GM23338 (cell line): ENCODE measurements around the gene BID. TPM values are rescaled to one million over a fixed set of nuclear protein-coding genes. Genes with fewer than 3 reads are reported as not detected.

Experiments
- ATAC-seq: fragments of 200-7000 bp; cut with Tn5 transposase; 3 replicates; pipeline ENCODE4 v1.9.1; 2020
- DNase-seq: peaks from one replicate; pipeline ENCODE4 v3.0.0-alpha.2; 2015; ENCODE audit warnings: low spot score
- H2AFZ ChIP-seq: fragments of 200-600 bp; sonication (generic); 2 replicates; pipeline ENCODE4 v1.8.0; 2016; ENCODE audit warnings: antibody characterized with exemption, mild to moderate bottlenecking, moderate library complexity
- H3F3A ChIP-seq: fragments of 200-600 bp; sonication (generic); replicated peaks from 2 replicates; pipeline ENCODE4 v1.8.0; 2017; ENCODE audit warnings: antibody characterized with exemption, mixed run types, low read depth
- H3K27ac ChIP-seq: fragments of 200-600 bp; sonication (generic); 2 replicates; pipeline ENCODE4 v1.6.1; 2016; ENCODE audit warnings: low read depth
- H3K27me3 ChIP-seq: fragments of 200-600 bp; sonication (generic); 2 replicates; pipeline ENCODE4 v1.8.0; 2016; ENCODE audit warnings: mild to moderate bottlenecking, mixed run types, moderate library complexity; ENCODE audit not compliant: insufficient read depth
- H3K36me3 ChIP-seq: fragments of 200-600 bp; sonication (generic); 2 replicates; pipeline ENCODE4 v1.8.0; 2016; ENCODE audit warnings: mild to moderate bottlenecking; ENCODE audit not compliant: insufficient read depth
- H3K4me1 ChIP-seq: fragments of 200-600 bp; sonication (generic); 2 replicates; pipeline ENCODE4 v1.8.0; 2016; ENCODE audit warnings: mild to moderate bottlenecking, moderate library complexity; ENCODE audit not compliant: insufficient read depth
- H3K4me2 ChIP-seq: fragments of 200-600 bp; sonication (generic); 2 replicates; pipeline ENCODE4 v1.7.1; 2017; ENCODE audit warnings: mixed run types
- H3K4me3 ChIP-seq: fragments of 200-600 bp; sonication (generic); 2 replicates; pipeline ENCODE4 v1.6.1; 2016; ENCODE audit warnings: mixed run types
- H3K79me2 ChIP-seq: fragments of 200-600 bp; sonication (generic); replicated peaks from 2 replicates; pipeline ENCODE4 v1.8.0; 2017; ENCODE audit warnings: mild to moderate bottlenecking; ENCODE audit not compliant: insufficient read depth
- H3K9me2 ChIP-seq: fragments of 200-600 bp; sonication (generic); 2 replicates; pipeline ENCODE4 v1.8.0; 2017; ENCODE audit not compliant: insufficient read depth
- H4K20me1 ChIP-seq: fragments of 200-600 bp; sonication (generic); replicated peaks from 2 replicates; pipeline ENCODE4 v1.8.0; 2017; ENCODE audit warnings: mild to moderate bottlenecking; ENCODE audit not compliant: insufficient read depth
- H3K27ac Mint-ChIP-seq: 2 replicates; pipeline ENCODE4 v1.8.0; 2020; ENCODE audit warnings: inconsistent platforms, mild to moderate bottlenecking, moderate library complexity, mixed read lengths
- H3K27me3 Mint-ChIP-seq: 3 replicates; pipeline ENCODE4 v1.8.0; 2022; ENCODE audit warnings: low read depth, mild to moderate bottlenecking, moderate library complexity, mixed read lengths, inconsistent platforms; ENCODE audit not compliant: insufficient read depth, poor library complexity
- H3K36me3 Mint-ChIP-seq: 3 replicates; pipeline ENCODE4 v1.8.0; 2021; ENCODE audit warnings: low read depth, mild to moderate bottlenecking, inconsistent platforms, moderate library complexity, mixed read lengths
- H3K4me1 Mint-ChIP-seq: 3 replicates; pipeline ENCODE4 v1.8.0; 2020; ENCODE audit warnings: mild to moderate bottlenecking, inconsistent platforms, mixed read lengths
- H3K4me3 Mint-ChIP-seq: 3 replicates; pipeline ENCODE4 v1.8.0; 2021; ENCODE audit warnings: moderate library complexity, mild to moderate bottlenecking, inconsistent platforms, mixed read lengths
- H3K9me3 Mint-ChIP-seq: 3 replicates; pipeline ENCODE4 v1.8.0; 2020; ENCODE audit warnings: moderate library complexity, mild to moderate bottlenecking, inconsistent platforms, mixed read lengths
- CREB1 ChIP-seq: fragments of 250-450 bp; sonication (Bioruptor Pico); IDR thresholded peaks from 2 replicates; pipeline ENCODE4 v1.5.0; 2020; ENCODE audit warnings: low read depth, mild to moderate bottlenecking, moderate library complexity
- CTCF ChIP-seq, 2 experiments: fragments of 200-600 bp in 1 of 2; sonication (generic) in 1 of 2; conservative IDR thresholded peaks; 2 replicates each; pipeline versions ENCODE4 v1.5.1 to v1.6.1; 2016 to 2017; ENCODE audit warnings: antibody characterized with exemption in 2 of 2, low read depth in 2 of 2, mild to moderate bottlenecking in 2 of 2, moderate library complexity in 1 of 2
- ETS1 ChIP-seq: IDR thresholded peaks from 2 replicates; pipeline ENCODE4 v1.6.1; 2016; ENCODE audit warnings: antibody characterized with exemption
- EZH2 ChIP-seq: fragments of 200-600 bp; sonication (generic); IDR thresholded peaks from one replicate; pipeline ENCODE4 v1.8.0; 2017; ENCODE audit warnings: antibody characterized with exemption, mild to moderate bottlenecking, low read depth; ENCODE audit not compliant: unreplicated experiment
- EZH2phosphoT487 ChIP-seq: fragments of 200-600 bp; sonication (generic); IDR thresholded peaks from one replicate; pipeline ENCODE4 v1.8.1; 2018; ENCODE audit warnings: antibody characterized with exemption; ENCODE audit not compliant: unreplicated experiment
- JUNB ChIP-seq: IDR thresholded peaks from one replicate; pipeline ENCODE4 v1.6.1; 2016; ENCODE audit warnings: antibody characterized with exemption; ENCODE audit not compliant: unreplicated experiment
- POLR2AphosphoS5 ChIP-seq: IDR thresholded peaks from 2 replicates; pipeline ENCODE4 v1.6.1; 2016; ENCODE audit warnings: antibody characterized with exemption, low read depth
- STAT1 ChIP-seq: IDR thresholded peaks from one replicate; pipeline ENCODE4 v1.6.1; 2016; ENCODE audit warnings: antibody characterized with exemption; ENCODE audit not compliant: unreplicated experiment
- ZNF114 ChIP-seq: fragments of 250-450 bp; sonication (Bioruptor Pico); IDR thresholded peaks from 2 replicates; pipeline ENCODE4 v1.5.0; 2020; ENCODE audit warnings: mild to moderate bottlenecking, moderate library complexity
- ZNF331 ChIP-seq: fragments of 250-450 bp; sonication (Bioruptor Pico); IDR thresholded peaks from 2 replicates; pipeline ENCODE4 v1.5.0; 2020; ENCODE audit warnings: low read depth, mild to moderate bottlenecking, moderate library complexity
- ZNF462 ChIP-seq: fragments of 250-450 bp; sonication (Bioruptor Pico); IDR thresholded peaks from 2 replicates; pipeline ENCODE4 v1.5.0; 2020; ENCODE audit warnings: mild to moderate bottlenecking, moderate library complexity
- polyA plus RNA-seq: library from polyadenylated mRNA; unstranded; fragments of >200 nt; fragmentation: Nextera tagmentation; extraction: Ambion mirVana; gene quantifications from 2 replicates; pipeline ENCODE4 v1.2.1, GENCODE V29; 2016
- total RNA-seq: library from RNA; depleted of rRNA; stranded (reverse); fragments of >200 nt; shearing (Covaris generic); gene quantifications from 2 replicates; pipeline ENCODE4 v1.2.3, GENCODE V29; 2014

Gene BID
- total and polyA plus RNA-seq, 2 experiments from 2014 or later = 65.1 to 125 TPM

- Mint-ChIP-seq H3K27me3 (peaks cover 2% of the 10 kb centered on the region), H3K27ac (no peak overlapping the region), H3K4me1 (peaks cover 3% of the 10 kb centered on the region; the same call in 2 of the 3 replicates), H3K4me3 (no peak overlapping the region), H3K36me3 (no peaks in the 10 kb centered on the region; the same call in 2 of the 3 replicates), H3K9me3 (no peaks in the 10 kb centered on the region)
- no peaks in the 10 kb centered on the region for H3K36me3 ChIP-seq
- no peak overlapping the region for H2AFZ ChIP-seq
- ATAC-seq = no peak
- H3K4me3 ChIP-seq = no peak overlapping the region
- no peaks in the 10 kb centered on the region for H3K4me1 ChIP-seq
- no peak overlapping the region for H3K4me2 ChIP-seq
- no peaks in the 10 kb centered on the region for H3K79me2 ChIP-seq
- H3K27ac ChIP-seq = no peak overlapping the region
- H3K27me3 ChIP-seq = no peaks in the 10 kb centered on the region
- no peaks in the 10 kb centered on the region for H3K9me2 ChIP-seq
- no peak for DNase-seq
- no peaks in the 10 kb centered on the region for H4K20me1 ChIP-seq
- TF ChIP-seq ZNF462 (CRISPR knock-in tag) (no peak), ZNF114 (CRISPR knock-in tag) (no peak), ZNF331 (no peak), EZH2 (no peak), CTCF (conservative IDR thresholded peaks at IDR 0.05; ENCODE audit: low read depth in 2 of 2) (no peak), JUNB (no peak), EZH2phosphoT487 (no peak), POLR2AphosphoS5 (no peak), STAT1 (no peak), CREB1 (CRISPR knock-in tag) (no peak), ETS1 (no peak)
- no peaks in the 10 kb centered on the region for H3F3A ChIP-seq
Observed at GRCh38 chr22:17716529-17716928, 57.7 kb downstream of the BID start.
